Activated CD8-positive, alpha-beta memory T cell treated with anti-CD3 and anti-CD28 coated beads, Interleukin-2, amount 50 U/mL, for 24 hours (primary cell): ENCODE results near the gene CTSW.
A peak's percentile ranks its signal among the peaks of the same experiment; 100 is the strongest.

ENCODE experiments used
- DNase-seq: peaks from one replicate; pipeline ENCODE4 v3.0.0-alpha.2; 2020; ENCODE audit errors: extremely low read depth

The CTSW gene

GRCh38 chr11:65855927-65856363, 23.7 kb upstream of the CTSW start:
- DNase-seq = no peak

GRCh38 chr11:65856689-65857499, 22.7 kb upstream of the CTSW start:
- peak; percentile 62 for DNase-seq

GRCh38 chr11:65857500-65857852, 22.2 kb upstream of the CTSW start:
- no peak for DNase-seq

GRCh38 chr11:65857853-65858680, 21.6 kb upstream of the CTSW start, which contains the start of gene CFL1:
TSS of gene CFL1 (minus strand) at chr11:65858180. CDS start at chr11:65858099, 81 bp downstream.
- peak; percentile 88 for DNase-seq

GRCh38 chr11:65858681-65859087, 21.0 kb upstream of the CTSW start:
- DNase-seq = no peak

GRCh38 chr11:65859095-65859811, 20.4 kb upstream of the CTSW start:
- peak; percentile 95 for DNase-seq

GRCh38 chr11:65859812-65860277, 19.8 kb upstream of the CTSW start:
- no peak for DNase-seq

- DNase-seq = peak; percentile 93
Measured at GRCh38 chr11:65860278-65861164, 19.1 kb upstream of the CTSW start, which contains the start of gene MUS81. TSS of gene MUS81 (plus strand) at chr11:65860433. CDS start at chr11:65860754, 321 bp downstream.

GRCh38 chr11:65861165-65861505, 18.5 kb upstream of the CTSW start:
- no peak for DNase-seq

- DNase-seq = no peak
Measured at GRCh38 chr11:65861533-65862183, 18.0 kb upstream of the CTSW start.

- DNase-seq = no peak
Measured at GRCh38 chr11:65862191-65862735, 17.4 kb upstream of the CTSW start.

- DNase-seq = no peak
Measured at GRCh38 chr11:65862941-65863888, 16.4 kb upstream of the CTSW start.

GRCh38 chr11:65863889-65864705, 15.5 kb upstream of the CTSW start:
- no peak for DNase-seq

- DNase-seq = no peak
Measured at GRCh38 chr11:65864706-65865471, 14.7 kb upstream of the CTSW start.

- DNase-seq = no peak
Measured at GRCh38 chr11:65865550-65866172, 14.0 kb upstream of the CTSW start.

GRCh38 chr11:65866509-65867283, 12.9 kb upstream of the CTSW start:
- DNase-seq = no peak
